IPS-18c (cell line): Measurements from ENCODE around the gene ZNF124.
"Not testable (repeated sequence)": the region's sequence is repeated elsewhere in the genome, so short reads cannot be mapped to it uniquely, and the experiment has no call there.

Source experiments
- H3K4me3 ChIP-seq: 2 replicates; pipeline ENCODE4 v1.7.0; 2013; ENCODE audit warnings: low read depth, mild to moderate bottlenecking, low read length, moderate library complexity; ENCODE audit not compliant: insufficient read depth
- H3K9me3 ChIP-seq: one replicate; pipeline ENCODE4 v1.6.1; 2013; ENCODE audit warnings: mild to moderate bottlenecking, low read length, moderate library complexity; ENCODE audit not compliant: control insufficient read depth, insufficient read depth

ZNF124 gene

DNA sequence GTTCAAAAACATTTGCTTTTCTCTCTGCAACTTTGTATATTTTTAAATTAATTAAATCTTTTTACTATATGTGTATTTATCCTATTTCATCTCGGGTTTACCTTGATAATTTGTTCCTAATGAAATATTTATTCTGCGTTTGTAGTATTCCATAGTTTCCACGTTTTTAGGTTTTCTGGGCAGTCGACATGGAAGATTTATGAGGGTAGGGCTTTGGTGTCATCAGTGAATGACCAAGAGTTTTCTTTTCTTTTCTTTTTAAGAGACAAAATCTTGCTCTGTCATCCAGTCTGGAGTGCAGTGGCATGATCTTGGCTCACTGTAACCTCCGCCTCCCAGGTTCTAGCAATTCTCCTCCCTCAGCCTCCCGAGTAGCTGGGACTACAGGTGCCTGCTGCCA lies 50.4 kb downstream of the ZNF124 start:
- Histone ChIP-seq H3K4me3 (no peak overlapping the region), H3K9me3 (no peaks in the 10 kb centered on the region)

DNA sequence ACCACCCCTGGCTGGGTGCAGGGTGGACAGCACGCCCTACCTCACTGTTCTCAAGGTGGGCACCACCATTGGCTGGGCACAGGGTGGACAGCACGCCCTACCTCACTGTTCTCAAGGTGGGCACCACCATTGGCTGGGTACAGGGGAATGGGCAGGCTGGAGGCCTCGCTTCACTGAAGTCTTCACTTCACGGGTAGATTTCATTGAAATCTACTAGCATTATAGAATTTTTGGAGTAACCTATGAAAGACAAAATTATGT lies 51.5 kb downstream of the ZNF124 start:
- not testable (repeated sequence) for H3K4me3 ChIP-seq, H3K9me3 ChIP-seq

DNA sequence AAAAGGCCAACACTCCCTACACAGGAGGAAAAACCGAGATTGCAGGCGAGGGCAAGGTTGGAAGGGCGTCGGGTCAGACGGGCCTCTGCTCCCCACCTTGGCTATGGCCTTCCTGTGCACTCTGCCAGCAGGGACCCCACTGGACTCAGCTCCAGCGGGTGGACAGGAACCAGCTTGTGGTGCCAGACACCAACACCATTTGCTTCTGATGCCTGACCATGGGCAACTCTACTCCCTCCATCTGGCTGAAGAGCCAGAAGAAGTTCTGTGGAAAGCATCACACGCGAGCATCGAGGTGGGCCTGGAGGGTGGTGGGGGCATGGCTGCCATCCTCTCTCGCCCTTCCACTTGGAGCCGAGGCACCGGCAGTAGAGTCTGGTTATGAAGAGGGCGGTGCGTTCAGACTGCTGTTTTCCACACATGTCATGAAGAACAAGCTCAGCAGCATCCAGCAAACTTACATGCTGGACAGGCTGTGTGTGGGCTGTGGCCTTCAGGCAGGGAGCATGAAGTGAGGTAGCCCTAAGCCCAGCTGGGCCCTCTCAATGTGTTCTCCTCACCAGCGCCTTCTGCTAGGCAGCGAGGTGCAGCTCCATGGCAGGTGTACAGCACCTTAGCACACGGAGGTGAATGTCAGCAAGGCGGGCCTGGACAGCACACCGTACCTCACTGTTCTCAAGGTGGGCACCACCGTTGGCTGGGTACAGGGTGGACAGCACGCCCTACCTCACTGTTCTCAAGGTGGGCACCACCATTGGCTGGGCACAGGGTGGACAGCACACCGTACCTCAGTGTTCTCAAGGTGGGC lies 52.0 kb downstream of the ZNF124 start:
- no peaks in the 10 kb centered on the region for H3K9me3 ChIP-seq
- no peak overlapping the region for H3K4me3 ChIP-seq

DNA sequence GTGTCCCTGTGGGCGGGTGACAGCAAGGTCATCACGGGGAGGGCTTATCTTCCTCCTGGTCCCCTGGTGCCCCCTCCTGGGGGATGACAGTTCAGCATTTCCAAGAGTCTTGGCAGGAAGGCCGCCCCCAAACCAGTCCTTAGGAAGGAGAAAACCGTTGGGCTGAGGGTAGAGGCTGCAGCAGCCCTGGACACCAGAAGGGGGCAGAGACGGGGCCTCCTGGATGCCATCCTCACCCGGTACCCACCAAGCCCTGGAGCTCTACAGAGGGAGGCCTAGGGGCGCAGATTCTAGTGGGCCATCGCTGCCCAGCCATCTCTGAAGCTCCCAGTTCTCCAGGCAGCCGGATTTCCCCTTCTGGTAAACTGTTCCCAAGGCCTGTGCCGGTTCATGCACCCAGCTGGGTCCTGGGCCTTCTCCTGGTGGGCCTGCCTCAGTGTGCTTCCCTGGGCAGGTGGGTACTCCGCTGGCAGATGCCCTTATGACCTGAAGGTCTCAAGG lies 52.8 kb downstream of the ZNF124 start:
- no peak overlapping the region for H3K4me3 ChIP-seq
- no peaks in the 10 kb centered on the region for H3K9me3 ChIP-seq

DNA sequence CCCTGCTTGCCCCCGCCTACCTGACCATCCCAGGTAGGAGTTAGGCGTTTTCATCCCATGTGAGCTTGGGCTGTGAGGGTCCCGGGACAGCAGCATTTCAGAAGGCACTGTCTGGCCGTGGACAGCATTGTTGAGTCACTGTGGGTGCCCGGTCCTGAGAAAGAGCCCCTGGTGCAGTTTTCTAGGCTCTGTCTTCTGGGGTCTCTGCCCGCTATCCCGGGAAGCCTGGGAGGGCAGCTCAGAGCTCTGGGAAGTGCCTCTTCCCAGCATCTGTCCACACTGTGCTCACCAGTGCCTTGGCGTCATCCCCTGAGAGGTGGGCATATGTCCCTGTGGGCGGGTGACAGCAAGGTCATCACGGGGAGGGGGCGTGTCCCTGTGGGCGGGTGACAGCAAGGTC lies 56.3 kb downstream of the ZNF124 start:
- Histone ChIP-seq H3K4me3 (no peak overlapping the region), H3K9me3 (peaks cover 2% of the 10 kb centered on the region)

DNA sequence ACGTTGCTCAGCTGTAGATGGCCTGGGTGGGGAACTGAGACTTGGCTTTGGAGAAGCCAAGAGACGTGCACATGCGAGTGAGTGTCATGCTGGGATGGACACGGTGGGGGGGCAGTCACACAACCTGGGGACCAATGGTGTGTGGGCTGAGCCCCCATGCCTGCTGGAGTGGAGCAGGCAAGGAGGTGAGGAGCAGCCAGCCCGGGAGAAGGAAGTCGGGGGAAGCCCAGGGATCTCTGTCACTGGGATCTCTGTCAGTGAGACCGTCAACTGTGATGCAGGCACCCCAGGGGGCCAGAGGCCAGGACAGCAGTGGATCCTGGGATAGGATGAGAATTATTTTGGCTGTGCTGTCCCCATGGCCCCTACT lies 56.7 kb downstream of the ZNF124 start:
- H3K4me3 ChIP-seq: no peak overlapping the region
- peaks cover 2% of the 10 kb centered on the region for H3K9me3 ChIP-seq

DNA sequence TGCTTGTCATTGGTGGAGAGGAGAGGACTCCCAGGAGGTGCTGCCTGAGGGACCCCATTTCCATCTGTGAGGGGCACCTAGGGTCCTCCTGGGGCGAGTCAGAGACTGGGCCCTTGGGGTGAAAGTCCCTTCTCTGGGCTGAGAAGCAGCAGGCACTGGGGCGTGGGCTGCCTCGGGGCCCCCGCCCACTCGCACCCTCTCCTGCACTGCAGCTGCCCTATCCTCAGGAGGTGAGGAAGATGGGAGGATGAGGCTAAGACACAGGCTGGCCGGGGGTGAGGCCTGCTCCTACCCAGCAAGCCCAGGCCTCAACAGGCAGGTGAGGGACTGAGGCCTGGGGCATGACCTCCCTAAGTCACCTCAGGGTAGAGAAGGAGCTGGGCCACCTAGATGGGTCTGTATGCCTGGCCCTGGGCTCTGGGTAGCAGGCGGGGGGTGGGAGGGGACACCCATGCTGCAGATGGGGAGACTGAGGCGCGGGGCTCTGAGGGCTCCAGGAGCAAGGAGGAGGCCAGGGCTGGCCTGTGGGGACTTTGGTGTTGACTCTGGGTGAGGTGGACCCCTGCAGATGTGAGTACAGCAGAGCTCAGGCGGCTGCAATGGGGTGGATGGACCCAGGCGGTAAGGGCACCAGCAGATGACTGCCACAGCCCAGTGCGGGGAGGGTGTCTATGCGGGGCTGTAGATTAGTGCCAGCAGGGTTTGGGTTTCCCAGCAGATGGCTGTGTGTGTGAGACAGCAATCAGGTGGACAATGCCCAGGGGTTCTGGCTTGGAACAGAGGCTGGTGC lies 57.3 kb downstream of the ZNF124 start:
- Histone ChIP-seq H3K4me3 (no peak overlapping the region), H3K9me3 (peaks cover 2% of the 10 kb centered on the region)

DNA sequence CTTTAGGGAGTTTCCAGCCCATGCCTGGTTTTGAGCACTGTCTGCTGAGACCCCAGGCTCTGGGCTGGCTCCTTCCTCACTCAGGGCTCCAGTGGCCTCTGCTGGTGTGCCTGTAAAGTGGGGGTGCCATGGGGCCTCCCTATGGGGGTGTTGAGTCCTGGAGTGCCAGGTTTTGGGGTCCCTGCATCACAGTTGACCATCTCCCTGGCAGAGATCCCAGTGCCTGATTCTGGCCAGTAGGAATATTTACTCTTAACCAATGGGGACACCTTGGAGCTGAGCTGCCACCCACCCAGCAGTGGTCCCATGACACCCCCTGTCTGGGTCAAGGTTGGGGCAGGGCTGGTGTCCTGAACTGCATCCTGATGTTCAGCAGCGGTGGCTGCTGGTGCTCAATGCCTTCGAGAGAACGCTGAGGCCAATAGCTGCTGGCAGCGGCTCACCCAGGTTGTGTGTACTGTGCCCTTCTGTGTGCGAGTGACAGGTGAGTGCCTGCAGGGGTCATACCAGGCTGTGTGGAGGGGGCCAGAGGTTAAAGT lies 58.0 kb downstream of the ZNF124 start:
- peaks cover 2% of the 10 kb centered on the region for H3K9me3 ChIP-seq
- H3K4me3 ChIP-seq: no peak overlapping the region

DNA sequence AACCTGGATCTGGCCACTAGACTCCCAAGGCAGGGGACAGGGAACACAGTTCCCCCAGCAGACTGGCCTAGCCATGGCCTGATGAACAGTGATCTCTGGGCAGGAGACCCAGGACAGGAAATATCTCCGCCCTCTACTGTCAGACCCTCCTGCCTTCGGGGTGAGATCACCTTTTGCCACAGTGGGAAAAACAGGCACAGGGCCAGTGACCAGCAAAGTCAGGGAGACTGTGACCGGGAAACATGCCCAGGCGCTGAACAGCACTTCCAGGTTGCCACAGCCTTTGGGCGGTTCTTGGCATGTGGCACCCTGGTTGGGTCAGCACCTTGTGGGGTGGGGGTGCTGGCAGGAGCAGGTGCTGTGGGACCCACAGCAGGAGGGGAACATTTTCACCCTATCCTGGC lies 58.7 kb downstream of the ZNF124 start:
- Histone ChIP-seq H3K9me3 (peaks cover 2% of the 10 kb centered on the region), H3K4me3 (no peak overlapping the region)

DNA sequence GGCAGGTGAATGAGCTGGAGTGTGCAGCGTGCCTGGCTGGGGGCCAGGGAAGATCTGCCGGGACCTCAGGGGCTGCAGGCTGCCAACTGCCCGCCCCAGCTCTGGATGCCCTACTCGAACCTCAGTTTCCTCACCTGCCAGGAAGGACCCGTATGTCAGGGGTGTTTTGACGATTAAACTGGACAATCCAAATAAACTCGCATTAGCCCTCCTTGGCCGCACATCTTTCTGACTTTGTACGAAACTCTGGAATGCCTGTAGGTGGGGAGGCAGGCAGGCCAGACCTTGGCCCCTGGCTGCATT lies 59.4 kb downstream of the ZNF124 start:
- Histone ChIP-seq H3K4me3 (peak overlapping the region; percentile 77), H3K9me3 (peaks cover 2% of the 10 kb centered on the region)

DNA sequence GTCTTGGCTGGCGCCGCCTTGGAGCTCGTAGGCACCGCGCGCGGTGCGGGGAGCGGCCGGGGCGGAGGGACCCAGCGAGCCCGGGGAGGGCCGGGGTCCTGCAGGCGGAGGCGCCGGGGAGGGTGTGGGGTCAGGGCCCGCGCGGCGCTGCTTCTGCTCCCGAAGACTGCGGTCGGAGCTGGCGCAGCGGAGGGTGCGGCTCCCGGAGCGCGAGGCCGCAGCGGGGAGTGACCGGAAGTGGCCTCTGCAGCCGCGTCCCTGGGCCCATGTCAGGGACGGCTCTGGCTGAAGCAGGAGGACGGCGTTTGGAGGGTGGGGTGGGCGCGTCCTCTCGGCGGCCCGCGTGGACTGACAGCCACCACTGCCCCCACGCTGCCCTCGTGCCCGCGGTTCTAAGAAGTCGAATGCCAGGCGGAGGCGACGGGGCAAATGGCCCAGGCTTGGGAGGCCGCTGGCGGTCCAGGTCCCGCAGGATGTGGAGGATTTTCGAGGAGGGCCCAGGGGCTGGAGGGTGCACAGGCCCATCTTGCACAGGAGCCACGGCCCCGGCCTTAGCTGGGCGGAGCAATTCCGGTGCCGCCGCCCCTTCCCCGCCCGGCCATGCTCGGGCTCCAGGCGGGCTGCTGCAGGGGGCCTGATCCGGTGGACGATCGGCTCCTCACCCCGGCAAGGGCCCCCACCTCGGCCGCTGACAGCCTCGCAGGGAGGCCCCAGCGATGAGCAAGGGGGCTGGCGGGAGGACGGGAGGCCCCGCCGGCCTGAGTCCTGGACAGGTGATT lies 59.9 kb downstream of the ZNF124 start:
- peak overlapping the region; percentile 77 for H3K4me3 ChIP-seq
- H3K9me3 ChIP-seq: peaks cover 2% of the 10 kb centered on the region

DNA sequence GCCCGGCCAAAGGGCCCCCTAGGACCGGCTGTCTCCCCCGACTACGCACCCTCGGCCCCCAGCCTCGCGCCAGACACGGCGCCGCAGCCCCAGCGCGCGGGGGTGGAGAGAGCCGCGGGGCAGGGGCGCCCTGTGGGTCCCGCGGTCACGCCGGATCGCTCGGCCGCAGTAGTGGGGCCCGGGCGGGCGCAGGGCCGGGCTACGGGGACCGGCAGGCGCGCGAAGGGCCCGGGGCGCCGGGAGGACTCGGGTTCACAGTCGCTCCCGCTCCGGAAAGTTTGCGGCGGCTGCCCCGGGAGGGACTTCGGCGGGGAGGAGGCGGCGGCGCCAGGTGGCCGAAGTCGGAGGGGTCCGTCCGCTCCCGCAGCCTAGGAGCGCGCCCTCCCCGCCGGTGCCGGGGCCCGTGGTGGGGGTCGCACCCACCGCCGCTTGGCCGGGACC lies 60.5 kb downstream of the ZNF124 start:
- Histone ChIP-seq H3K4me3 (peak overlapping the region; percentile 77), H3K9me3 (peaks cover 2% of the 10 kb centered on the region)

DNA sequence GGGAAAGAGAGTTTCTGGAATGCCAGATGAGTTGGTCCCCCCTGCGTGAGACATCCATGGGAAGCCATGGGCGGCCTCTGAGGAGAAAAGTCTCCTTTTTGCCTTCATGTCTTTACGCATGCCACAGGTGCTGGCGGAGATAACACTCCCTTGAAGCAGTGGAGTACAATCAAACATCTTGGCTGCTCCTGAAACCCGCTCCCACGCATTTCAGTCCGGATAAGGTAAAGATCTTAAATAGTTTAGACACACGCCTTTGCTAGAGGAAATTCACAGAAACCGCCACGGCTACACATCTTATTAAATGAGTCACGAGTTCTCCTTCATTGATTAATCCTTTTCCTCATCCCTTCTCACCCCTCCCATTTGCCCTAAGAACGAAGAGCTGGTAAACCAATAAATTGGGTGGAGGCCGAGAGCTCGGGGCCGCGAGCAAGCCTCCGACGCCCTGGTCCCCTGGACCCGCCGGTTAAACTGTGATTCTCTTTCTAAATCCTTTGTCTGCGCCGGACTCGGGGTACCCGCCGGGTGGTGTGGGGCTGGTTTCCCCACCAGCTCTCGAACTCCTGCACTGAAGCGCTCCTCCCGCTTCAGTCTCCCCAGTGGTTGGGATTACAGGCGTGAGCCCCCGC lies 61.1 kb downstream of the ZNF124 start:
- peaks cover 2% of the 10 kb centered on the region for H3K9me3 ChIP-seq

DNA sequence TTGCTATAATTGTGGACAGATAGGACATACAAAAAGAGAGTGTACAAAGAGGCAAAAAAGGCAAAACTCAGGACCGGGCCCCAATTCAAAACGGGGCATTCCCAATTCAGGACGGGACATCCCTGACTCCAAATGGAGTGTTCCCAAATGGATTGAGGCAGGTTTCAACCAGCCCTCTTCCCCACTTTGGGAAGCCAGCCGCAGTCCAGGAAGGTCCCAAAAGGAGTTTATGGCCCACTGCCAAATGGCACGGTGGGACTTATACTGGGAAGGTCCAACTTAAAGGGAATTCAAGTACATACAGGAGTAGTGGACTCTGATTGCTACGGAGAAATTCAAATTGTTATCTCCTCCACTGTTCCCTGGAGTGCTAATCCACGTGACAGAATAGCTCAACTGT lies 64.1 kb downstream of the ZNF124 start:
- Histone ChIP-seq H3K4me3 (no peak overlapping the region), H3K9me3 (peaks cover 6% of the 10 kb centered on the region)

More for the DNA sequence above, 61.1 kb downstream of the ZNF124 start:
- H3K4me3 ChIP-seq: peak overlapping the region; percentile 77

DNA sequence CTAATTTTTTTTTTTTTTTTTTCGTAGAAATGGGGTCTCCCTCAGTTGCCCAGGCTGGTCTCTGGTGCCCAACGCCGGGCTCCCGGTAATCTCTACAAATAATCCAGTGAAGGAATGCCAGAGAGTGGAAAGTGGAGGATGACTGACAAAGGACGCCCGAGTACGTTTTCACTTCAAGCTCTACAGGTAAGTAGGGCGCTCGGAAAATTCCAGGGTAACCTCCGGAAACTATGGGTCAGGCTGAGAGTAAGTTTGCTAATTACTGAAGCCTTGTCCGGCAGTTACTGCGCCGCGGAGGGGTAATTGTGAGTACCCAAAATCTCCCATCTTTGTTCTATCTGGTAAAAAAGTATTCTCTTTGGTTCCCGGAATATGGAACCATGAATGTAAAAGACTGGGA lies 65.9 kb downstream of the ZNF124 start:
- Histone ChIP-seq H3K4me3 (no peak overlapping the region; the same call in 1 of the 2 replicates), H3K9me3 (peaks cover 6% of the 10 kb centered on the region)
